Stimulated activated naive CD8-positive, alpha-beta T cell treated with anti-CD3 and anti-CD28 coated beads, Interleukin-15, Interleukin-2, amounts not matched to agents 100 U/mL and 50 U/mL, for 24 hours (primary cell): ENCODE data around the gene NFYC.

ENCODE experiments used
- ATAC-seq: fragments of 150-1000 bp; cut with Tn5 transposase; one replicate; pipeline ENCODE4 v1.10.0; 2021
- DNase-seq: peaks from one replicate; pipeline ENCODE4 v3.0.0; 2021

Gene NFYC

GRCh38 chr1:40691538-40692428, at the start of gene NFYC:
NFYC (plus strand) TSS chr1:40691704; CDS start chr1:40738844, 47,140 bp downstream.
- peak; percentile 96 for DNase-seq
- ATAC-seq, result peak; percentile 90

GRCh38 chr1:40645118-40645680, 46.3 kb upstream of the NFYC start:
- ATAC-seq, result no peak

GRCh38 chr1:40646315-40646714, 45.2 kb upstream of the NFYC start:
- no peak for DNase-seq
- ATAC-seq, result no peak

More at GRCh38 chr1:40645118-40645680, 46.3 kb upstream of the NFYC start:
- no peak for DNase-seq

GRCh38 chr1:40648200-40648599, 43.3 kb upstream of the NFYC start:
- no peak for DNase-seq
- ATAC-seq, result no peak

DNA sequence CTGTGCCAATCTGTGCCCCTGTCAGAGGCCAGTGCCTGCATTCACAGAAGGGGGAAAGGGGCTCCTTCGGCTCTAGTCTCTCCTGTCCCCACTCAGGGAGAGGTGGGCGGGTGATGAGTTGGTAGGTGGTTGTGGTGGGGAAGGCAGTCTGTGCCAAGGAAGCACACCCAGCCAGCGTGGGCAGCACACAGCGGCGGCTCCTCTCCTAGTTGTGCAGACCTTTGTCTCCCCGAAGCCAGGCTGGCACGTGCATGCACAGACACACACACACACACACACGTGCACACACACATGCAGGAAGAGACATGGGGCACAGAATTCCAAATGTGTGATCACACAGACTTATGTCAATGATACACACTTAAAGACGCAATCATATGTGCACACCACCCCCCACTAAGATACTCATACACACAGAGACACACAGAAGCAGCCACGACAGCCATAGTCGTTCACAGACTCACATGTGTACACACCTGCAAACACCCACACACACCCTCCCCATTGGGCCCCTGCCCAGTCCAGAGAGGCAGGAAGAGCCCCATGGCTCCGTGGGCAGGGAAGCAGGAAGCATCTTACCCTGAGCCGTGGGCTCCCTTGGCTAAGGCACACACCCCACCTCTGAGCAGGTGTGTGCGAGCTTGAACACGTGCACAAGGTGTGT, 42.4 kb upstream of the NFYC start:
- DNase-seq (no peak), ATAC-seq (no peak)

DNA sequence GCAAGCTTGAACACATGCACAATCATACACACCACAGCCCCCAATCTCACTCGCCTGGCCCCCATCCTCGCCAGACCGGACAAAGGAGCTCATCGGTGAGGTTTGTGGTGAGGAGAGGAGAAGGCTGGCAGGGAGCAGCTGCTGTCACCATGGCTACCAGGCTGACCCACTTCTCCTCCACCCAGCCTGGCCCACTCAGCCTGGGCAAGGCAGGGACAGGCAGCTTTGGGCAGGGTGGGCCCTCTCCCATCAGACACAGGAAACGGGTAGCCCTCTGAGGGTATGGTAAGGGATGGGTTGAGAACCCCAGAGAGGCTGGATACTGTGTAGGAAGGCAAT, 41.9 kb upstream of the NFYC start:
- no peak for DNase-seq

GRCh38 chr1:40650075-40650474, 41.4 kb upstream of the NFYC start:
- DNase-seq, result peak; percentile 17
- peak; percentile 37 for ATAC-seq

More for the DNA sequence above, 41.9 kb upstream of the NFYC start:
- no peak for ATAC-seq

- ATAC-seq, result no peak
- no peak for DNase-seq
Observed at GRCh38 chr1:40651138-40651857, 40.2 kb upstream of the NFYC start.

GRCh38 chr1:40652468-40652867, 39.0 kb upstream of the NFYC start:
- no peak for DNase-seq
- no peak for ATAC-seq

DNA sequence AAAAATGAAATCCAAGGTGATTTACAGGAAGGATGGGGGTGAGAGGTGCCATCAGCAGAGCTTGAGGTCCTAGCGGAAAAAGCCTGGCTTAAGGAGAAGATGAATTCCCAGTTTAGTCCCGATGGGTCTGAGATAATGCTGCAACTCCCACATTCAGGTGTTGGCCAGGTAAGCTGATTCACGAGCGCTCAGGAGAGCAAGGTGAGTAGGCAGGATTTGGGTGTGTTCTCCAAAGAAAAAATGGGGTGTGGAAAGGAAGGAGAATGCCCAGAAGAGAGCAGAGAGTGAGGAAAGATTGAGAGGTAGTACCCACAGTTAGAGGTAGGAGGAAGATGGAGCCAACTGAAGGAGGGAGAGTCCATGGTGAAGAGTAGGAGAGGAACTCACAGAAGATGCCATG, 38.5 kb upstream of the NFYC start:
- ATAC-seq (no peak), DNase-seq (no peak)

DNA sequence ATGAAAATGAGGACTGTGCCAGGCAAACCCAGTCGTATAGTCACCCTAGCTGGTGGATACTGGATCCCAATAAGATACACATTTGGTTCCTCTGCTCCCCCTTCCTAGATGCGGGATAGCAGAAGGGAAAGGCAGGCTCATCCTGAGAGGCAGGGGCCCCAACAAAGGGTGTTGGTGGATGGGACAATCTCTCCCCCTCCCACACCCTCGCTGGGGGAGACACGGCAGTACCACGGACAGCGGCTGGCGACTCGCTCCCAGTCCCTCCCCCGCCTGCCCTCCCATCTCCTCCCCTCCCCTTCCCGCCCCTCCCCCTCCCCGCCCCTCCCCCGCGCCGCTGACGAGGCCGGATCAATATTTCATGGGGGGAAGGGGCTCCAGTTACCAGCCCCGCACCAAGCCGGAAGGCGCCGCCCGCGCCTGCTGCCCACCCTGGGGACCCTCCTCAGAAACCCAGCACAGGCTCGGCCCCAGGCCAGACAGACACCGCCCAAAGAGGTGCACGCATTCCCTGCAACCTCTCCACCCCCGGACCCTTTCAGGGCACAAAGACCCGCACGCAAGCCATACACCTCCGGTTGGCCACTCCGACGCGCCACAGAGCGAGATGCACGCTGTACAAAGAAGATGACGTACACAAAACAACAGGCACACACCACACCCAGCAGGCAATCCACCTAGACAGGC, 37.5 kb upstream of the NFYC start:
- ATAC-seq (no peak), DNase-seq (no peak)

DNA sequence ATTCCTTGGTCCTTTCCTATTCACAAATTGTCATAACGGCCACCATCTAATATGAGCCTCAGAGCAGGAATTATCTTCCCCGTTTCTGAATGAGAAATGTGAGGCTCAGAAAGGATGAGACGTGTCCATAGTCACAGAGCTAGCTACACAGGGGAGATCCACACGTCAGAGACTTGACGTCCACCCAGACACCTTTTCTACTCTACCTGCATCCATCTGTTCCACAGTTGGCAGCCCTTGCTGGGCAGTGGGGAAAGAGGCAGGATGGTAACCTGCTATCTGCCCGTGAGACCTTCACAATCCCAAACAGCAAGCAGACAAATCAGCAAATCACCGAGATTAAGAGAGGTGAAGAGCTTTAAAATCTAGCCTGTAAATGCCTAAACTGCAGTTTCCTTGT, 34.5 kb upstream of the NFYC start:
- DNase-seq (no peak), ATAC-seq (no peak)

- no peak for DNase-seq
- ATAC-seq, result no peak
Observed at GRCh38 chr1:40658751-40659648, 32.5 kb upstream of the NFYC start.

GRCh38 chr1:40659649-40659947, 31.9 kb upstream of the NFYC start:
- DNase-seq, result no peak
- ATAC-seq, result no peak

GRCh38 chr1:40661678-40662077, 29.8 kb upstream of the NFYC start:
- no peak for DNase-seq
- no peak for ATAC-seq

- ATAC-seq, result no peak
Observed at GRCh38 chr1:40662151-40662550, 29.4 kb upstream of the NFYC start.

DNA sequence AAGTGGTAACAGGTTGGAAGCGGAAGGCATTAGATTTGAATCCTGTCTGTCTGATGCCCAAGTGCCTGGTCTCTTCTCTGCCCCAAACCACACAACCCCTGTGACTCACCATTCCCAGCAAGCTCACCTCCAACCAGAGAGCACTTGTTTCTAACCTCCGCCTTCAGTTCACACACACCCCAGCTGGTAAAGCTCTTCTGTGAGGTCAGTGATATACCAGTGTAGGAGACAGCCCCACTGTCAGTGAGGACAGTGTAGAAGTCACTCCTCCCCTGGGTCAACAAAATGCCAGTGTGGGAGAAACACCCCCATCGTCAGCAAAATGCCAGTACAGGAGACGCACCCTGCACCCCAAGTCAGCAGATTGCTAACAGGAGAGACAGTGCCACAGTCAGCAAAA, 28.6 kb upstream of the NFYC start:
- peak; percentile 43 for DNase-seq
- ATAC-seq, result peak; percentile 79

More at GRCh38 chr1:40662151-40662550, 29.4 kb upstream of the NFYC start:
- no peak for DNase-seq

GRCh38 chr1:40663324-40664166, 28.0 kb upstream of the NFYC start:
- DNase-seq (no peak), ATAC-seq (no peak)

DNA sequence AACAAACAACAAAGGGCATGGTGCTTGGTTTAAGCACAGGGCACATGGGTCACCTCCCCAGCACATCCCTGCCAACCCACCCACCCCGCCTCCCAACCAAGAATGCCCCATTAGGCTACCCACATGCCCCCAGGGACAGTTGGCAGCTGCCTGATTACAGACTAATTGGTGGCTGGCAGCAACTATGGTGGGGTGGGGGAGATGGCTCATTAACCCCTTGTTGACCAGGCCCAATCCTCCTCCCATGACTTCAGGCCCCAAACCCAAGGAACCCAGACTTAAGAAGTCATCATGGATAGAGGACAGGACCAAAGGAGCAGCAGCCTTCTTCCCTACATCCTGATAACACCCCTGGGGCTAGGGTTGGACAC, 27.4 kb upstream of the NFYC start:
- ATAC-seq, result no peak
- DNase-seq, result no peak

DNA sequence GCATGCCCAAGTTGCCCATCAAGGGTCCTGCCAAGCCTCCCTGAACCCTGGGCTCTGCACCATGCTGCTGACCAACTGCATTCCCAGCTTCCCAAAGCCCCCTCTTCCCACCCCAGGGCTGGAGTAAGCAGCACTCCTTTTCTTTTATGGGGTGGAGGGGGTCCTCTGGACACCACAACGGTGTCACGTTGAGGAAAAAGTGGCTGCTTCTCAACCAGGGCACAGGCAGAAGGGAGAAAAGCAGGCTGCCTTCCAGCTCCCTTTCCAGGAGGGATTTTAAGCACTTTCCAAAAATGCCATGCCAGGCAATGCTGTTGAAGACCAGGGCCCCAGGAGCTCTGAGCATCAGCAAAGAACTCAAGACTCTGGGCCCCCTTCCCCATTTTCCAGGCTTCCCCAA, 26.7 kb upstream of the NFYC start:
- ATAC-seq (no peak), DNase-seq (no peak)
